Karpas-422 (cell line): Measurements from ENCODE around the gene USP20. TPM values are rescaled to one million over a fixed set of nuclear protein-coding genes. Genes with fewer than 3 reads are reported as not detected.
A peak's percentile ranks its signal among the peaks of the same experiment; 100 is the strongest.
"Not testable (repeated sequence)": the region's sequence is repeated elsewhere in the genome, so short reads cannot be mapped to it uniquely, and the experiment has no call there.

Source experiments
- DNase-seq: peaks from one replicate; pipeline ENCODE4 v3.0.0-alpha.2; 2015
- H2AFZ ChIP-seq: fragments of 200-600 bp; sonication (generic); 2 replicates; pipeline ENCODE4 v1.6.1; 2014; ENCODE audit warnings: antibody characterized with exemption, low read length, mixed read lengths
- H3K27ac ChIP-seq: fragments of 200-600 bp; sonication (generic); 2 replicates; pipeline ENCODE4 v1.5.1; 2014; ENCODE audit warnings: mild to moderate bottlenecking, low read length, moderate library complexity
- H3K27me3 ChIP-seq: fragments of 200-600 bp; sonication (generic); 2 replicates; pipeline ENCODE4 v1.6.1; 2014; ENCODE audit warnings: low read length, mixed read lengths
- H3K36me3 ChIP-seq: fragments of 200-600 bp; sonication (generic); 2 replicates; pipeline ENCODE4 v1.6.1; 2014; ENCODE audit warnings: low read length, mixed read lengths; ENCODE audit not compliant: insufficient read depth
- H3K4me1 ChIP-seq: fragments of 200-600 bp; sonication (generic); 2 replicates; pipeline ENCODE4 v1.6.1; 2014; ENCODE audit warnings: mild to moderate bottlenecking, low read length, mixed read lengths
- H3K4me2 ChIP-seq: fragments of 200-600 bp; sonication (generic); 2 replicates; pipeline ENCODE4 v1.6.1; 2014; ENCODE audit warnings: low read length, low read depth, mild to moderate bottlenecking; ENCODE audit not compliant: poor library complexity, severe bottlenecking
- H3K4me3 ChIP-seq: fragments of 200-600 bp; sonication (generic); 2 replicates; pipeline ENCODE4 v1.5.1; 2014; ENCODE audit warnings: mild to moderate bottlenecking, antibody characterized with exemption, low read length, mixed read lengths
- H3K79me2 ChIP-seq: fragments of 200-600 bp; sonication (generic); 2 replicates; pipeline ENCODE4 v1.6.1; 2014; ENCODE audit warnings: mild to moderate bottlenecking, low read length, mixed read lengths
- H3K9ac ChIP-seq: fragments of 200-600 bp; sonication (generic); 2 replicates; pipeline ENCODE4 v1.6.0; 2014; ENCODE audit warnings: low read length
- H3K9me2 ChIP-seq: fragments of 200-600 bp; sonication (generic), shearing (Covaris generic); replicated peaks from 2 replicates; pipeline ENCODE4 v1.6.0; 2014; ENCODE audit warnings: mild to moderate bottlenecking, low read length, moderate library complexity; ENCODE audit not compliant: insufficient read depth
- H3K9me3 ChIP-seq: fragments of 300-700, 200-600 bp; sonication (generic); 2 replicates; pipeline ENCODE4 v1.6.1; 2014; ENCODE audit warnings: low read length, mixed read lengths
- H4K20me1 ChIP-seq: fragments of 200-600 bp; sonication (generic); 2 replicates; pipeline ENCODE4 v1.6.1; 2014; ENCODE audit warnings: mild to moderate bottlenecking, antibody characterized with exemption, low read length, low read depth; ENCODE audit not compliant: insufficient read depth
- total RNA-seq: library from RNA; depleted of rRNA; stranded (reverse); fragments of >200 nt; shearing (Covaris generic); gene quantifications from 2 replicates; pipeline ENCODE4 v1.2.3, GENCODE V29; 2014; ENCODE audit warnings: low replicate concordance; rRNA removed

The USP20 gene
- 11.7 and 40.3 TPM in 2 replicates for total RNA-seq

DNA sequence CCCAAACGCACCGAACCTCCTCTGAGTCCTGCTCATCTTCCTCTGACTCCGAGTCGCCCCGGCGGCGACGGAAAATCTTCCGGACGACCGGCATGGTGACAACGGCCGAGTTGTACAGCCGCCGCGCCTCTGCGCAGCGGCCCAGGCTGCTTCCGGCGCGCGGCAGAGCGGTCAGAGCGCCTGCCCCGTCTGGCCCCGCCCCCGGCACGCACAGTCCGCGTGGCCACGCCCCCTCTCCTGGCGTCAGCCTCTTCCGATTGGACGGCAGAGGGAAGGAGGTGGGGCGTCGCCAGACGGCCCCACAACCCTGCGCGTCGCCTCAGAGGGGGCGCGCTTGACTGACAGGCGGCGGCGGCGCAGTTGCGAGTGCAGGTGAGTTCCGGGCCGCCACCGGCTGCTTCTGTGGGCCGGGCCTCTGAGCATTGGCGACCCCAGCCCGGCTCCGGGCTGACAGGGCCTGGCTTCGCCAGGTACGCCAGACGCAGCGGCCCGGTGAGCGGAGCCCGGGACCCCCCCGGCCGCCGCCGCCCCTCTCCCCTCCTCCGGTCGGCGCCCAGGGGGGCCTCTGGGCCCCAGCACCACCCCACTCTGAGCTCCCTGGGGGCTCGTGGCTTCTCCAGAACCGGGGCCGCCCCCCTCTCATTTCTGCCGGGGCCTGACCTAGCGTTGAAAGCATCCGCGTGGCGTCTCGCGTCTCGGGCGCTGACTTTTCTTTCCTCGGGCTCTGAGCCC lies at the start of gene USP20, which contains the start of gene C9orf78:
Gene USP20 (plus strand): TSS at position 331 of the 732 bp plus-strand sequence. CDS start 17,098 bp downstream, outside the sequence.
Gene C9orf78 (minus strand): TSS at position 148 of the 732 bp plus-strand sequence. CDS start 54 bp downstream, at position 94.
- Histone ChIP-seq H3K79me2 (peaks cover 65% of the 10 kb centered on the region), H2AFZ (peak within 1 kb of the TSS; percentile 28; the same call in 1 of the 2 replicates), H3K9me2 (no peaks in the 10 kb centered on the region), H3K4me2 (peak within 1 kb of the TSS; percentile 83), H3K27me3 (no peaks in the 10 kb centered on the region), H3K4me3 (peak within 1 kb of the TSS; percentile 99), H4K20me1 (peaks cover 8% of the 10 kb centered on the region; the same call in 1 of the 2 replicates), H3K9ac (peak within 1 kb of the TSS; percentile 97), H3K4me1 (peaks cover 43% of the 10 kb centered on the region), H3K36me3 (peaks cover 23% of the 10 kb centered on the region; the same call in 1 of the 2 replicates), H3K9me3 (no peaks in the 10 kb centered on the region), H3K27ac (peak within 1 kb of the TSS; percentile 59)
- peak; percentile 99 for DNase-seq

DNA sequence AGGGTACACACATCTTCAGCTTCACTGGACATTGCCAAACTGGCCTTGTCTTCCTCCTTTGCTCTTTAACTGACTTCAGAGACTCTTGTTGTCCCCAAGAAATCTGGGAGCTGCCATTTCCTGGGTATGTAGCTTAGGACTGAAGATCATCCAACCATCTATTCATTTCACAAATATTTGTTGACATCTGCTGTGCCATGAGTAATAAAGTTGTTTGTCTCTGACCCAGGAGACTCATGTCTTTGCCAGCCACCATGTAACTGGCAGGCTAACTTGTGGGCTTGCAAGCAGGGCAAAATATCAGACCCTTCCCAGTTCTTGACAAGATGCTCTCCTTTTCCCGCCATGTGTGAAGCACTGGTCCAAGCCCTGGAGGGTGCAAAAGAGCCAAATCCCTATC lies 49.4 kb upstream of the USP20 start:
- H3K27me3 ChIP-seq: no peaks in the 10 kb centered on the region
- no peak for DNase-seq
- no peaks in the 10 kb centered on the region for H3K36me3 ChIP-seq
- H3K79me2 ChIP-seq: no peaks in the 10 kb centered on the region
- no peak overlapping the region for H3K9ac ChIP-seq
- H3K27ac ChIP-seq: no peak overlapping the region
- H3K4me1 ChIP-seq: no peaks in the 10 kb centered on the region
- H3K4me2 ChIP-seq: no peak overlapping the region
- no peak overlapping the region for H3K4me3 ChIP-seq
- H4K20me1 ChIP-seq: 0 out of 2 replicates have a peak, but pooled peaks cover 4% of the 10 kb centered on the region
- no peaks in the 10 kb centered on the region for H3K9me3 ChIP-seq
- no peaks in the 10 kb centered on the region for H3K9me2 ChIP-seq
- no peak overlapping the region for H2AFZ ChIP-seq

DNA sequence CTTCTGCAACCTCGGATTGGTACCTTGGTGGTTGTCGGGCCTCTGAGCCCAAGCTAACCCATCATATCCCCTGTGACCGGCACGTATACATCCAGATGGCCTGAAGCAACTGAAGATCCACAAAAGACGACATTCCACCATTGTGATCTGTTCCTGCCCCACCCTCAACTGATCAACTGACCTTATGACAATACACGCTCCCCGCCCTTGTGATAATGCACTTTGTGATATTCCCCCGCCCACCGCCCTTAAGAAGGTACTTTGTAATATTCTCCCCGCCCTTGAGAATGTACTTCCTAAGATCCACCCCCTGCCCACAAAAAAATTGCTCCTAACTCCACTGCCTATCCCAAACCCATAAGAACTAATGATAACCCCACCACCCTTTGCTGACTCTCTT lies 48.8 kb upstream of the USP20 start:
- no peak for DNase-seq
- Histone ChIP-seq H3K4me1 (no peaks in the 10 kb centered on the region), H3K27ac (no peak overlapping the region), H3K9me2 (no peaks in the 10 kb centered on the region), H4K20me1 (0 out of 2 replicates have a peak, but pooled peaks cover 4% of the 10 kb centered on the region), H3K9me3 (no peaks in the 10 kb centered on the region), H3K27me3 (no peaks in the 10 kb centered on the region), H3K79me2 (no peaks in the 10 kb centered on the region), H3K36me3 (no peaks in the 10 kb centered on the region), H3K9ac (no peak overlapping the region), H3K4me2 (no peak overlapping the region), H3K4me3 (no peak overlapping the region), H2AFZ (no peak overlapping the region)

DNA sequence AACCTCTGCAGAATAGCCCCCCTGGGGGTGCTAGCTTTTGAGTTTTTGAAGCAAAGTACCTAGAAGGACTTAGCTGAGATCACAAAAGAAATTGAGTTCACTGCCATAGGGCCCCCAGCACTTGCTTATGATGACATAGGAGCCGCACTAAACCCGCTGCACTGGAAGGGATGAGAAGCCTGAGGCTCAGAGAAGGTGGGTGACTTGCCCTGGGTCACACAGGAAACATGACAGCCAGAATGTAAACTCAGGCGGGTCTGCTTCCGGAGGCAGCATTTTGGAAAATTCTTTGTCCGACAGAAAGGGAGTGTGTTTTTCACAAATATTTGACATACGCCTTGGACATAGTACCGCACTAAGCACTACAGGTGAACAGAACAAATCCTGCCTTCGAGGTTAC lies 40.7 kb upstream of the USP20 start:
- H3K27me3 ChIP-seq: no peaks in the 10 kb centered on the region
- no peaks in the 10 kb centered on the region for H3K79me2 ChIP-seq
- no peaks in the 10 kb centered on the region for H3K9me2 ChIP-seq
- H3K36me3 ChIP-seq: no peaks in the 10 kb centered on the region
- H3K4me2 ChIP-seq: no peak overlapping the region
- 0 out of 2 replicates have a peak, but pooled peaks cover 4% of the 10 kb centered on the region for H4K20me1 ChIP-seq
- H2AFZ ChIP-seq: no peak overlapping the region
- H3K9me3 ChIP-seq: no peaks in the 10 kb centered on the region
- H3K4me1 ChIP-seq: no peaks in the 10 kb centered on the region
- H3K4me3 ChIP-seq: no peak overlapping the region
- no peak overlapping the region for H3K27ac ChIP-seq
- H3K9ac ChIP-seq: no peak overlapping the region
- no peak for DNase-seq

DNA sequence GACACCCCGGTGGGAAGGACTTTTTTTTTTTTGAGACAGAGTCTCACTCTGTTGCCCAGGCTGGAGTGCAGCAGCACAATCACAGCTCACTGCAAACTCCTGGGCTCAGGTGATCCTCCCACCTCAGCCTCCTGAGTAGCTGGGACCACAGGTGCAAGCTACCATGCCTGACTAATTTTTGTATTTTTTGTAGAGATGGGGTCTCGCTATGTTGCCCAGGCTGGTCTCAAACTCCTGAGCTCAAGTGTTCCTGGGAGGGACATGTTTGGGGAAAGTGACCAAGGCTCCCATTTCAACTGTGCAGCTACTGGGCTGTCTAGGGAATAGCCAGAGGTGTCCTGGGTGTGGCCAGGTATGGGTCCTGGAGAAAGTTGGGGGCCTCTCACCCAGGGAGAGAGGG lies 39.2 kb upstream of the USP20 start:
- not testable (repeated sequence) for H3K79me2 ChIP-seq, H3K4me1 ChIP-seq, H2AFZ ChIP-seq, H3K27ac ChIP-seq, H3K9ac ChIP-seq, H3K27me3 ChIP-seq, H3K9me3 ChIP-seq, H3K4me3 ChIP-seq, H3K9me2 ChIP-seq, H3K36me3 ChIP-seq, H4K20me1 ChIP-seq, H3K4me2 ChIP-seq, DNase-seq

DNA sequence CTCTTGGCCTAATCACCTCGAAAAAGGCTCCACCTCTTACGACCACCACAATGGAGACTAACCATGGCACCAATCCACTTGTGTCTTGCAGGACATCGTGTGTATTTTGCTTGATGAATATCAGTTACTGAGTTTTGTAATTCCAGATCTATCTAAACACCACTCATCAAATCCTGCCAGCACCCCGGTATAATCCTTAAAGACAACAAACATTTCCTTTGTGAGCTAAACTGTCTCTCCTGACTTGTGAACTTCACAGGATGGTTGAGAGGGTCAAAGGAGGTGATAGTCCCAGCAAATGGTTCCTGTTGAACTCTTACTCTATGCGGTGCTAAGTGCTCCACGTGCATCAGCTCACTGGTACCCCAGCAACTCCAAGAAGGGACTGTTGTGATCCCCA lies 36.3 kb upstream of the USP20 start:
- H3K27ac ChIP-seq: no peak overlapping the region
- no peak overlapping the region for H3K4me2 ChIP-seq
- no peak overlapping the region for H3K4me3 ChIP-seq
- DNase-seq: no peak
- no peaks in the 10 kb centered on the region for H4K20me1 ChIP-seq
- no peak overlapping the region for H3K9ac ChIP-seq
- H3K4me1 ChIP-seq: peaks cover 3% of the 10 kb centered on the region
- H3K9me2 ChIP-seq: no peaks in the 10 kb centered on the region
- H3K9me3 ChIP-seq: no peaks in the 10 kb centered on the region
- no peaks in the 10 kb centered on the region for H3K27me3 ChIP-seq
- no peak overlapping the region for H2AFZ ChIP-seq
- peaks cover 5% of the 10 kb centered on the region for H3K79me2 ChIP-seq
- no peaks in the 10 kb centered on the region for H3K36me3 ChIP-seq

DNA sequence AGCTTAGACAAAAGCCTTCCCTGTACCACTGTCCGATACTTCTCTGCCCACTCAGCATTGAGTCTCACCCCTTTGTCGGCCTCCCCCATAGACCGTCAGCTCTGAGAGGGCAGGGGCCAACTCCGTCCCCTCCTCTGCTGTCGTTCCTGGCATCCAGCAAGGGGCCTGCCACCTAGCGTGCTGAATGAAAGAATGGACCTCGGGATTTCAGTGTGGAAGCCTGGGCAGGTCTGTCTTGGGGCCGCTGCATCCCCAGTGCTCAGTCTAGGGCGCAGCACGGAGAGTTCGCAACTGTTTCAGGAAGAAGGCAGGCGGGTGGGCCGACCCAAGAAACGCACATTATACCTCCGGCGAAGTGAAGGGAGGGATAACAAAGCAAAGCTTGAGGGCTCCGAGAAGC lies 33.8 kb upstream of the USP20 start:
- peak; percentile 36 for DNase-seq
- H3K9me2 ChIP-seq: no peaks in the 10 kb centered on the region
- peaks cover 9% of the 10 kb centered on the region for H3K4me1 ChIP-seq
- no peaks in the 10 kb centered on the region for H3K9me3 ChIP-seq
- no peaks in the 10 kb centered on the region for H3K36me3 ChIP-seq
- H3K4me3 ChIP-seq: no peak overlapping the region
- H4K20me1 ChIP-seq: no peaks in the 10 kb centered on the region
- H3K27ac ChIP-seq: no peak overlapping the region
- H3K79me2 ChIP-seq: peaks cover 14% of the 10 kb centered on the region
- H2AFZ ChIP-seq: no peak overlapping the region
- H3K9ac ChIP-seq: no peak overlapping the region
- H3K27me3 ChIP-seq: no peaks in the 10 kb centered on the region
- H3K4me2 ChIP-seq: no peak overlapping the region

DNA sequence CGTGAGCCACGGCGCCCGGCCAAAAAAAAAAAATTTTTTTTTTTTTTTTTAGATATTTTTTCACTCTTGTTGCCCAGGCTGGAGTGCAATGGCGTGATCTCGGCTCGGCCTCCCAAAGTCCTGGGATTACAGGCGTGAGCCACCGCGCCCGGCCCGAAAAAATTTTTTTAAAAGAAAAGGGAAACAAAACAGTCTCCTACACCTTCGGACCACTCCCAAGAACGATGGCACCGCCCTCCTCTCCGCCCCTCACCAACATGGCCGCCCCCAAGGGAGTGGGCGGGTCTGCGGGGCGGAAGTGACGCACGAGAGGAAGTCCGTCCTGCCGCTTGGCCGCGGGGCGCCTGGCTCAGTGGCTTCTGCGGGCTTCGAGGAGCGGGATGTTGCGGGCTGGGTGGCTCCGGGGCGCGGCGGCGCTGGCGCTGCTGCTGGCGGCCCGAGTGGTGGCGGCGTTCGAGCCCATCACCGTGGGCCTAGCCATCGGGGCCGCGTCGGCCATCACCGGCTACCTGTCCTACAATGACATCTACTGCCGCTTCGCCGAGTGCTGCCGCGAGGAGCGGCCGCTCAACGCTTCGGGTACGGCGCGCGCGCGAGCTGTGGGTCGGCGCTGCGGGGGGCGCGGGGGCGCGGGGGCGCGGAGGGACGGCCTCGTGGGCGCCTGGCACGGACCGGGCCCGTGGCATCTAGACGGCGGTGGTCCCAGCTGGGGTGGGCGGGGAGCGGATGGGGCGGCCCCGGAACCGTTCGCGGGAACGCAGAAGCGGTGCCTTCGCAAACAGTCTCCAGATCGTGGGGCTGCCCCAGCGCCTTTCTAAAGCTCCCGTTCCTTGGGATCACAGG lies 32.2 kb upstream of the USP20 start, which contains the start of gene TOR1B:
Gene TOR1B (plus strand): TSS at position 352 of the 843 bp plus-strand sequence. CDS start 29 bp downstream, at position 381.
- peak within 1 kb of the TSS; percentile 79 for H3K4me3 ChIP-seq

More for the DNA sequence above, 32.2 kb upstream of the USP20 start, which contains the start of gene TOR1B:
- Histone ChIP-seq H3K9ac (peak within 1 kb of the TSS; percentile 77), H3K27ac (no peak within 1 kb of the TSS), H3K27me3 (no peaks in the 10 kb centered on the region), H3K36me3 (peaks cover 3% of the 10 kb centered on the region; the same call in 1 of the 2 replicates), H3K9me3 (no peaks in the 10 kb centered on the region), H3K4me2 (peak within 1 kb of the TSS; percentile 72), H3K4me1 (peaks cover 9% of the 10 kb centered on the region), H2AFZ (peak within 1 kb of the TSS; percentile 70; the same call in 1 of the 2 replicates), H3K79me2 (peaks cover 14% of the 10 kb centered on the region), H3K9me2 (no peaks in the 10 kb centered on the region), H4K20me1 (no peaks in the 10 kb centered on the region)
- peak; percentile 98 for DNase-seq
